GF-D8 (cell line): Measurements from ENCODE around the gene VDAC1.
"Not testable (repeated sequence)": the region's sequence is repeated elsewhere in the genome, so short reads cannot be mapped to it uniquely, and the experiment has no call there.

Experiments used
- DNase-seq: peaks from one replicate; lab custom pipeline; 2025; lab: John Stamatoyannopoulos, UW

Gene VDAC1

GRCh38 chr5:133941456-133942196 is 63.1 kb downstream of the VDAC1 start:
- DNase-seq: no peak

DNA sequence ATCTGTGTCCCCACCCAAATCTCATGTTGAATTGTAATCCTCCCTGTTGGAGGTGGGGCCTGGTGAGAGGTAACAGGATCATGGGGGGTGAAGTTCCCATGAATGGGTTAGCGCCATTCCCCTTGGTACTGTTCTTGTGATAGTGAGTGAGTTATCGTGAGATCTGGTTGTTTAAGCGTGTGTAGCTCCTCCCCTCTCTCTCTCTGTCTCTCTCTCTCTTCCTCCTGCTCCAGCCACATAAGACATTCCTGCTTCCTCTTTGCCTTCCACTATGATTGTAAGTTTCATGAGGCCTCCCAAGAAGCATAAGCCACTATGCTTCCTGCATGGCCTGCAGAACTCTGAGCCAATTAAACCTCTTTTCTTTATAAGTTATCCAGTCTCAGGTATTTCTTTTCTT is 65.1 kb downstream of the VDAC1 start:
- DNase-seq: no peak

GRCh38 chr5:133938929-133939328 is 65.8 kb downstream of the VDAC1 start:
- no peak for DNase-seq

DNA sequence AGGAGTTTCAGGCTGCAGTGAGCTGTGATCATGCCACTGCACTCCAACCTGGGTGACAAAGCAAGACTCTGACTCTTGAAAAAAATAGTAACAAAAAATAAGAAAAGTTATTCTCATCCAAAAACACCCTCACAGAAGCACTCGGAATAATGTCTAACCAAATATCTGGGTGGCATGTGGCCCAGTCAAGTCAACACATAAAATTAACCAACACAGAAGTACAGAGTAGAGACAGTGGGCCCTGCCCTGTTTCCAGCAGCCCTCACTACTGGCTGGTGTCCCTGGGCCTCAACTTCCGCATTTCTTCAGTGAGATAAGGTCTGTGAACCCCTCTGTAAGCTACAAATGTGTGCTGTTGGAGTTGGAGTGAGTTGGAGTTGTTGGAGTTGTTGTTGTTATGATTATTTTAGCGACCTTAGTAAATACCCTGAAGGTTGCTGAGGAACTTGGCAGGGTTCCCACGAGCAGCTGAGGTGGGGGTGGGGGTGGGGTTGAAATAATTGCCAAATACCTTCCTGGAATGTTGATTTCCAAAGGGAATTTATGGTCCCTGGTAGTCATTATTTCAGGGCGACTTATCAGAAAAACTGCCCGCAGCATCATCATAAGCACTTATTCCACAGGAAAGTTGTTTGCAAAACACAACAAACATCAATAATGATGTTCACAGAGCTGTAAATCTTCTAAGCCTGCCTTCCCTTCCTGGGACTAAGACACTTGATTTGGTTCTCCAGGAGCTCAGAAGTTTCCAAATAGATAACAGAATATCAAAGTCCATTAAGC is 66.5 kb downstream of the VDAC1 start:
- DNase-seq: no peak

DNA sequence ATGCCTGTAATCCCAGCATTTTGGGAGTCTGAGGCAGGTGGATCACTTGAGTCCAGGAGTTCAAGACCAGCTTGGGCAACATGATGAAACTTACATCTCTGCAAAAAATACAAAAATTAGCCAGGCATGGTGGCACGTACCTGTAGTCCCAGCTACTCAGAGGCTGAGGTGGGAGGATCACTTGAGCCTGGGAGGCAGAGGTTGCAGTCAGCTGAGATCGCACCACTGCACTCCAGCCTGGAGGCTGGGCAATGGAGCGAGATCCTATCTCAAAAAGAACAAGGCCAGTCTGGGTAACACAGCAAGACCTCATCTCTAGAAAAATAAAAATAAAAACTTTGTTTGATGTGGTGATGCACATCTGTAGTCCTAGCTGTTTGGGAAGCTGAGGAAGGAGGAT is 67.1 kb downstream of the VDAC1 start:
- DNase-seq: not testable (repeated sequence)

- DNase-seq: no peak
These were observed 68.1 kb downstream of the VDAC1 start for GRCh38 chr5:133936651-133937015.

DNA sequence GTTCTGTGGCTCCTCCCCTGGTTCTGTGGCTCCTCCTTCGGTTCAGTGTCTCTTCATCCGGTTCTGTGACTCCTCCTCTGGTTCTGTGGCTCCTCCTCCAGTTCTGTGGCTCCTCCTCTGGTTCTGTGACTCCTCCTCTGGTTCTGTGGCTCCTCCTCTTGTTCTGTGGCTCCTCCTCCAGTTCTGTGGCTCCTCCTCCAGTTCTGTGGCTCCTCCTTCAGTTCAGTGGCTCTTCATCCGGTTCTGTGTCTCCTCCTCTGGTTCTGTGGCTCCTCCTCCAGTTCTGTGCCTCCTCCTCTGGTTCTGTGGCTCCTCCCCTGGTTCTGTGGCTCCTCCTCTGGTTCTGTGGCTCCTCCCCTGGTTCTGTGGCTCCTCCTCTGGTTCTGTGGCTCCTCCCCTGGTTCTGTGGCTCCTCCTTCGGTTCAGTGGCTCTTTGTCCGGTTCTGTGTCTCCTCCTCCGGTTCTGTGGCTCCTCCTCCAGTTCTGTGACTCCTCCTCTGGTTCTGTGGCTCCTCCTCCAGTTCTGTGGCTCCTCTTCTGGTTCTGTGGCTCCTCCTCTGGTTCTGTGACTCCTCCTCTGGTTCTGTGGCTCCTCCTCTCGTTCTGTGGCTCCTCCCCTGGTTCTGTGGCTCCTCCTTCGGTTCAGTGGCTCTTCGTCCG is 68.7 kb downstream of the VDAC1 start:
- DNase-seq: not testable (repeated sequence)

- no peak for DNase-seq
These were observed 69.2 kb downstream of the VDAC1 start for GRCh38 chr5:133935667-133935940.

DNA sequence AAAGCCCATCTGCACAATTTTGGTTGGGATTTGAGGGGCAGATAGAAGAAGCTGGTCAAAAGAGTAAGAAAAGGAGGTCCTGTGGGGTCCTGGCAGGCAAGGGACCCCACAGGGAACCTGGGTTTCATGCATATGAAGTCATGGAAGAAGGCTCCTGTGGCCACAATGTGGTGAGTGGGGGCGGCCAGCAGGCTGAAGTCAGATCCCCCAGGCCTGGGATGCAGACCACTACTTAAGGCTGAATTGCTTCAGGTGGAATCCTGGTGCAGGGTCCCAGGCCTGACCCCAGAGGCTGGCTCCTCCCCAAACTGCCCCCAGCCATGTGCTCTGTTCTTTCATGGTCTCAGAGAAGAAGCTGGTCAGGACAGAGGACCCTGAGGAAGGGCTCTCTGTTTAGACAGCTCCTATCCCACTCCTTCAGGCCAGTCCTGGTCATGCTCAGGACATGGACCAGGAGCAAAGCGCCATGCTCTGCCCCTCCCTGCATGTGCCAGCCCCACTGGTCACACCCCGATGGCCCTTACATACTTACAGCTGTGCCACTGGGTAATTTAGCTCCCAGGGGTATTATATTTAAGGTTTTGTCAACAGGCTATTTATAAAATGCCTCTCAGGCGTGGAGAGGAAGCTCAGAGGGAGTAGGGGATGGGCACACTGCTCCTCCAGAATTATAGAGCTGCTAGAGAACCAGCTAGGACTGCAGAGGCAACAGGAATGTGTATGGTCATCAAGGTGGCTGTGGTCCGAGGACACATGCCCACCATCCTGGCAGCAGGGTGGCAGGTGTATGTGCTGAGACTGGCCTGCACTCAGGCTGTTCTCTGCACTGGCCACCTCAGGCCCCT is 69.7 kb downstream of the VDAC1 start:
- no peak for DNase-seq

DNA sequence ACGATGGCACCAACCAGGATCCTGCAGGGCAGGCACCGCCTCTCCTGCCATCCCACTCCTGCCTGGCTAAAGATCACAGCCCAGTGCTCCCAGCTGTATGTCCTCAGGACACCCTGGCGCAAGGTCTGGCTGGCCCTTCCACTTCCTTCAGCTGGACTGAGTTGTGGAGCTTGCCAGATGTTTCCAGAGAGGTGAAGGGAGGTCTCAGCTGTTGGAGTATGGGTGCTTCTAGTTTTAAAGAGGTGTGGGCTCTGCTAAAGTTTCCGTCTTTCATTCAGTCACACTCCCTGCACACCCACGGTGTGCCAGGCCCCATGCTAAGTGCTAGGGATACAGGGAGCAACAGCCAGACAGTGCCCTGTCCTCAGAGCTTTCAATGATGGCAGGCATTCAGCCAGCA is 70.5 kb downstream of the VDAC1 start:
- DNase-seq: no peak

GRCh38 chr5:133933670-133934295 is 71.0 kb downstream of the VDAC1 start:
- no peak for DNase-seq

GRCh38 chr5:133933169-133933509 is 71.6 kb downstream of the VDAC1 start:
- no peak for DNase-seq

- DNase-seq: no peak
These were observed 72.2 kb downstream of the VDAC1 start for GRCh38 chr5:133932441-133933168.

GRCh38 chr5:133931546-133931945 is 73.2 kb downstream of the VDAC1 start:
- DNase-seq: no peak

DNA sequence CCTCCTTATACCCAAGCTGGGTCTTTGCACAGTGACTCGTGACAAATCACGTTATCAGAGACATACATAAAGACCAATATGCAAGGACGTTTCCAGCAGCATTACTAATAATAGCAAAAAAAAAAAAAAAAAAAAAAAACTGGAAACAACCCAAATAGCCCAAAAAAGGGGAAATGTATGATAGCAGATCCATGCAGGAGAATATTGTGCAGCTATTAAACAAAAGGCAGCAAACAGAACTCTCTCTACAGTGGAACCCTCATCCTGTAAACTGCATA is 74.0 kb downstream of the VDAC1 start:
- DNase-seq: no peak

- no peak for DNase-seq
These were observed 74.5 kb downstream of the VDAC1 start for GRCh38 chr5:133930061-133930812.

GRCh38 chr5:133928587-133929393 is 76.0 kb downstream of the VDAC1 start:
- no peak for DNase-seq

DNA sequence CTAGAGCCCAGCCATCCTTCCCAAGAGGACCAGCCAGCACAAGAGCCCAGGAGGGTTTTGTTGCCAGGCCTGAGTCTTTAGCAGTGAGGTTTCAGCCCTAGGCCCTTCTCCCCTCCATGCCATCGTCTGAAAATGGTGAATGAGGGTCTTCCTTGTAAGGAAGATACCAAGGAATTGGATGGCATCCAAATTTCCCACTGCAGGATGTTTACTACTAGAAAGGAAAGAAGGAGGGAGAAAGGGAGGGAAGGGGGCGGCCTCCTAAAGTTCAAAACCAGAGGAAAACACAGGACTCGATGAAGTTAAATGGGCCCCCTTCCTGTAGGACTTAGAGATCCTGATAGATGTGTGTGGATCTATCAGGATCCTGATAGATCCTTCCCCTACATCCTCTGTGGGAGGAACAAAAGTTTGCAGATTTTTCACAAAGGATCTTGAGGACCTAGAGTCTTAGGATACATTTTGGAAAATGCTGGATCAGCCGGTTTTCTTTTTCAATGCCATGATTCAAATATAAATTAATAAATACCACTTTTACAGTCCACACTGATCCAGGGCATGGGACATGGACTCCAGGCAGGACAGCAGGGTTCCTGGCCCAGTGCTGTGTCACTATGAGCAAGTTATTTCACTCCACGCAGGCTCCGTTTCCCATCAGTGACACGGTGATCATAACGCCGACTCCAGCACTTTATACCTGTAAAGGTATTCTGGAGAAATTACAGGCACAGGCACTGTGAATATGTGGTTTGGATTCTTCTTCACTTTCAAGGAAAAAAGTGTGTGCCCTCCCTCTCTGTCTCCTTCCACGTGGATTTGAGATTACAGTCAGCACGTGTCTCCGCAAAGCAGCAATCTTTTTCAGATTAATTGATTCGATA is 77.2 kb downstream of the VDAC1 start:
- no peak for DNase-seq
